ENCODE results near the gene COL11A2. TPM values are rescaled to one million over a fixed set of nuclear protein-coding genes. Genes with fewer than 3 reads are reported as not detected.

Gene COL11A2
- total and polyA plus RNA-seq, 2 donors, result 0.30 to 1.3 TPM

DNA sequence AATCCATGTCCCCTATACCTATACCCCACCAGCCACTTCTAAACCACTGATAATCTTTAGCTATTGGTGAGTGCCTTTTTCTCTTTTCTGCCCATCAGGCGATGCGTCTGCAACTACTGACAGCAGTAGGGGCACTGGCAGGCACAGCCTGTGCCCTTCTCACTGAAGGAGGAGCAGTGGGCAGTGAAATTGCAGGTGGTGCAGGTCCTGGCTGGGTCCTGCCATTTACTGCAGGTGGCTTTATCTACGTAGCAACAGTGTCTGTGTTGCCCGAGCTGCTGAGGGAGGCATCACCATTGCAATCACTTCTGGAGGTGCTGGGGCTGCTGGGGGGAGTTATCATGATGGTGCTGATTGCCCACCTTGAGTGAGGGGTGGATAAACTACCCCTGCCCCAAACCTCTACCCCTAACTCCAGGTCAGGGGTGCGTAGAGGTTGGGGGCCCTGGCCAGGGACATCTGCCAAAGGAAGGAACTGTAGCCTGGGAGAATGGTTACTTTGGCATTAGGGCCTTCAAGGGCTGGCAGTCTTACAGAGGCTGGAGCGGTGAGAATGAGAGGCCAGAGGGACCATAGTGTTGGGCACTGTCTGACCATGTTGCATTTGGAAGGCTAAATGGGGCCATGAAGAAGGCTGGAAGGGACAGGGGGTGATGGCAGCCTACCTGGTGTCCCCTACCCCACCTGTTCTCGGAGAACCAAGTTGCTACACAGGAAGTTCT, 11.3 kb upstream of the COL11A2 start:
- Histone ChIP-seq H3K4me1 (ENCODE audit: insufficient read depth) (peaks cover 2% of the 10 kb centered on the region), H3K4me3 (ENCODE audit: low read depth, low read length) (no peak overlapping the region), H3K36me3 (ENCODE audit: insufficient read depth) (no peaks in the 10 kb centered on the region), H3K27ac (ENCODE audit: low read depth) (no peak overlapping the region)
- DNase-seq (ENCODE audit: extremely low spot score), result no peak
- 86% methylated on average over 7 of the region's 7 CpGs for WGBS

- H3K27ac ChIP-seq (ENCODE audit: low read depth), result no peak overlapping the region
- WGBS, result 89% methylated on average over 6 of the region's 6 CpGs
- no peak for DNase-seq (ENCODE audit: extremely low spot score)
- peaks cover 2% of the 10 kb centered on the region for H3K4me1 ChIP-seq (ENCODE audit: insufficient read depth)
- H3K36me3 ChIP-seq (ENCODE audit: insufficient read depth), result no peaks in the 10 kb centered on the region
- no peak overlapping the region for H3K4me3 ChIP-seq (ENCODE audit: low read depth, low read length)
These were observed 10.5 kb upstream of the COL11A2 start for GRCh38 chr6:33202799-33203198.

- peaks cover 2% of the 10 kb centered on the region for H3K4me1 ChIP-seq (ENCODE audit: insufficient read depth)
These were observed 9.7 kb upstream of the COL11A2 start for GRCh38 chr6:33201935-33202334.

GRCh38 chr6:33201147-33201545, 8.9 kb upstream of the COL11A2 start:
- no peak for DNase-seq (ENCODE audit: extremely low spot score)
- peaks cover 2% of the 10 kb centered on the region for H3K4me1 ChIP-seq (ENCODE audit: insufficient read depth)
- H3K36me3 ChIP-seq (ENCODE audit: insufficient read depth), result no peaks in the 10 kb centered on the region
- under 1% methylated on average over 14 of the region's 14 CpGs for WGBS
- peak overlapping the region; percentile 54 for H3K27ac ChIP-seq (ENCODE audit: low read depth)
- H3K4me3 ChIP-seq (ENCODE audit: low read depth, low read length), result peak overlapping the region; percentile 82

More at GRCh38 chr6:33201935-33202334, 9.7 kb upstream of the COL11A2 start:
- Histone ChIP-seq H3K27ac (ENCODE audit: low read depth) (no peak overlapping the region), H3K36me3 (ENCODE audit: insufficient read depth) (no peaks in the 10 kb centered on the region), H3K4me3 (ENCODE audit: low read depth, low read length) (no peak overlapping the region)
- DNase-seq (ENCODE audit: extremely low spot score), result no peak
- 80% methylated on average over 6 of the region's 6 CpGs for WGBS

DNA sequence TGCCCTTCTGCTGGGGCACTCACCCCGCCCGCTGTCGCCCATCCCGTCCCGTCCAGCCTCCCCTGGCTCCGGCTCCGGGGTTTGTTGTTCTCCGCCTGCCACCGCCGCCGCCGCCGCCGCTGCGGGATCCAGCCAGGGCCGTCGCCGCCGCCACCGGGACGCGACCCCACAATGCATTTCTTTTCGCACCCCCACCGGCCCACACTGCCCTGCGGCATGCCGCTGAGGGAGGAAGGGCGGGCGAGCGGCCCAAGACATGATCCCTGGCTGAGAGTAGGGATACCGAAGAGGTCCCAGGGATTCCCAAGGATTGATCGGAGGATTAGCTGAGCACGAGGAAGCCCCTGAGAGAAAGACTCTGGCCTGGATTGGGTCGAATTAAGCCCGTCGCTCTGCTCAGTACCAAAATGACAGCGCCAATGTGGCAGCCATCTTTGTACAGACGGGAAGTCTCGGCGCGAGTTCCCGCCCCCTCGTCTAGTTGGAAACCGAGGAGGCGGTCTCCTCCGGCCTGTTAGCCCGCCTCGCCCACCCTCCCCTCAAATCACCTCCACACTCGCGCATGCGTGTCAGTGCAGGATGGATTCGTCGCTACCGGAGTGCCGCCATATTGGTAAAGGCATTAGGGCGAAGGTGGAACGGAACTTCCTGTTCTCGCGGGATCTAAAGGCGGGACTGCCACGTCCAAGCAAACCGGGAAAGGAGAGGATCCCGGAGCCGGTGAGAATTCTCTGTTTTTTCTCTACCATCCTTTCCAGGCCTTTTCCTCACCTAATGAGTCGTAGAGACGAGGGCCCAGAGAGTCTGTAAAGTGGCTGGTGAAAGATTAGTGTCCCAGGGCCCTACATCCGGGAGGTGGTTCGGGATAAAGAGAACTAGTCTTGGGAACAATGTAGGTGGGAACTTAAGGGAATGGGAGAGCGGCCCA, 8.2 kb upstream of the COL11A2 start, which contains the start of the genes RXRB and SLC39A7:
TSS of gene RXRB (minus strand) at position 447 of the 928 bp plus-strand sequence. CDS start at position 258, 189 bp downstream.
TSS of gene SLC39A7 (plus strand) at position 649 of the 928 bp plus-strand sequence. CDS start 379 bp downstream, outside the sequence.
- Histone ChIP-seq H3K4me3 (ENCODE audit: low read depth, low read length) (peak within 1 kb of the TSS; percentile 82), H3K27ac (ENCODE audit: low read depth) (peak within 1 kb of the TSS; percentile 94), H3K36me3 (ENCODE audit: insufficient read depth) (no peaks in the 10 kb centered on the region), H3K4me1 (ENCODE audit: insufficient read depth) (peaks cover 2% of the 10 kb centered on the region)
- under 1% methylated on average over 68 of the region's 68 CpGs for WGBS
- DNase-seq (ENCODE audit: extremely low spot score), result peak; percentile 99

DNA sequence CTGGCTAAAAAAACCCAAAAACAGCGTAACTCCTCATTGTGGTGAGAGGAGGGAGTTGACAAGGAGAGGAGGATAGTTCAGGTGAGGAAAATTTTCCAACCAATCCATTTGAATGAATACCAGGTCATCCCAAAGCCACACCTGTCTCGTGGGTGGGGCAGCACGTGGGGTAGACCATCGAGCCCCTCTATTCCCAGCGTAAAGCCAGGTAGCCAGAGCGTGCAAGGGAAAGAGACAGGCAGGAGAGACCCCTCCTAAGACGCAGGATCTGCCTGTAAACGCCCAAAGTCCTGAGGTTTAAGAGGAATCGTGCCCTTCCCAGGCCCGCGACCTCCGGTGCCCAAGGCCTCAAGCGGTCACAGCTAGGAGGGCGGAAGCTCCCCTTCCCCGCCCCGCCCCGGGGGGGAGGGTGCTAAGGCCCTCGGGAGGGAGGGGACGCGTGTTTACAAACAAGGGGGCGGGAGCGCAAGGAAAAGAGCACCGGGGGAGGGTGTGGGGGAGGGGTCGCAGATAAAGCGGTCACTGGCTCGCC, 7.5 kb upstream of the COL11A2 start:
- Histone ChIP-seq H3K4me3 (ENCODE audit: low read depth, low read length) (peak overlapping the region; percentile 82), H3K27ac (ENCODE audit: low read depth) (peak overlapping the region; percentile 94), H3K36me3 (ENCODE audit: insufficient read depth) (no peaks in the 10 kb centered on the region), H3K4me1 (ENCODE audit: insufficient read depth) (peaks cover 2% of the 10 kb centered on the region)
- WGBS, result 3% methylated on average over 26 of the region's 26 CpGs
- no peak for DNase-seq (ENCODE audit: extremely low spot score)

DNA sequence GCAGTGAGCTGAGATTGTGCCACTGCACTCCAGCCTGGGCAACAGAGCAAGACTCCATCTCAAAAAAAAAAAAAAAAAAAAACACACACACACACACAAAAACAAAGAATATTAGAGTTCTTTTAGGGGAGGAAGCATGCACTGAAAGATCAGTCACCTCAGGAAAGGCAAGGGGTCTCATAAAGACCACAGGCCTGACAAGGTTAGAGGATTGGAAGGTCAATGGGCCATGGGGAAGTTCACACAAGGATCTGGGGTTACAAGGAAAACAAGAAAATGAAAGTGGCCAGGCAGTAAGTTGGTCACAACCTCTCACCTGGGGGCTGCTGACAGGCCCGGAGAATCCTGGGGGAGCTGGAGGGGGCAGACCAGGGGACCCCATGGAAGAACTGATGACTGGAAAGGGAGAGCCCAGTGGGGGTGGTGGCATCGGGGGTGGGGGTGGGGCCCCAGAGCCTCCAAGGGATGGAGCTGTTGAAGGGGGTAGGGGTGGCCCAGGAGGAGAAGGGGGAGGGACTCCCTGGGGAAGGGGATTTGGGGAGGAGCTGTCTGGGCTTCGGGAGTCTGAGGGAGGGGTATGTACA, 6.7 kb upstream of the COL11A2 start:
- no peak overlapping the region for H3K4me3 ChIP-seq (ENCODE audit: low read depth, low read length)
- WGBS, result 44% methylated on average over 3 of the region's 3 CpGs
- H3K27ac ChIP-seq (ENCODE audit: low read depth), result no peak overlapping the region
- DNase-seq (ENCODE audit: extremely low spot score), result no peak
- peaks cover 2% of the 10 kb centered on the region for H3K4me1 ChIP-seq (ENCODE audit: insufficient read depth)
- no peaks in the 10 kb centered on the region for H3K36me3 ChIP-seq (ENCODE audit: insufficient read depth)

DNA sequence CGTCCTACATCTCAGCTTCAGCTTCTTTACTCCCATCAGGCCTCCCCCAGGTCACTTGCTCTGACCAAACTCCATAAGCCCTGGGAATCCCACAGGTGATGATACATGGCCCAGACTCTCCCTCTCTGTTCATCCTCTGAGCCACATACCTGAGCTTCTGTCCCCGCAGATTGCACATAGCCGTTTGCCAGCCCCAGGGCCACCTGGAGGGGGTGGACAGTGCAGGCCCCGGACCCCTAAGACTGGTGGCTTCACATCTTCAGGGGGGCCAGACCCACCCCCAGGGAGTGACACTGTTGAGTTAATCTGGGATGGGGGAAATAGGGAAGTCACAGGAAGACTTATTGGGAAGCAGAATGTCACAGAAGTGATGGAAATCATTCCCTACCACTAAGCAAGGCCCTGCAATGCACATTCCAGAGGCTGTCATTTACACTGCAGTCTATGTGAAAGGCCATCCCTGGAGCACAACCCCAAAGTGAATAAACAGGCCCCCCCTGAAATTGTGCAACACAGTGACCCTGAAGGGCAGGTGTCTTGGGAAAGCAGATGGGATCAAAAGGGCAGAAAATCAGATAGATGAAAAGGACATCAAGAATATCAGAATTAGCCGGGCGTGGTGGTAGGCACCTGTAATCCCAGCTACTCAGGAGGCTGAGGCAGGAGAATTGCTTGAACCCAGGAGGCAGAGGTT, 6.0 kb upstream of the COL11A2 start:
- DNase-seq (ENCODE audit: extremely low spot score), result no peak
- peaks cover 2% of the 10 kb centered on the region for H3K4me1 ChIP-seq (ENCODE audit: insufficient read depth)
- no peak overlapping the region for H3K27ac ChIP-seq (ENCODE audit: low read depth)
- H3K36me3 ChIP-seq (ENCODE audit: insufficient read depth), result no peaks in the 10 kb centered on the region
- WGBS, result 85% methylated on average over 6 of the region's 6 CpGs
- no peak overlapping the region for H3K4me3 ChIP-seq (ENCODE audit: low read depth, low read length)

GRCh38 chr6:33197431-33198048, 5.3 kb upstream of the COL11A2 start:
- no peaks in the 10 kb centered on the region for H3K36me3 ChIP-seq (ENCODE audit: insufficient read depth)
- H3K4me3 ChIP-seq (ENCODE audit: low read depth, low read length), result no peak overlapping the region
- WGBS, result 40% methylated on average over 12 of the region's 12 CpGs
- DNase-seq (ENCODE audit: extremely low spot score), result no peak
- no peak overlapping the region for H3K27ac ChIP-seq (ENCODE audit: low read depth)
- peaks cover 2% of the 10 kb centered on the region for H3K4me1 ChIP-seq (ENCODE audit: insufficient read depth)

GRCh38 chr6:33195304-33196165, 3.3 kb upstream of the COL11A2 start:
- Histone ChIP-seq H3K36me3 (ENCODE audit: insufficient read depth) (no peaks in the 10 kb centered on the region), H3K4me1 (ENCODE audit: insufficient read depth) (no peaks in the 10 kb centered on the region), H3K27ac (ENCODE audit: low read depth) (no peak overlapping the region), H3K4me3 (ENCODE audit: low read depth, low read length) (no peak overlapping the region)
- DNase-seq (ENCODE audit: extremely low spot score), result no peak
- WGBS, result 77% methylated on average over 15 of the region's 15 CpGs

DNA sequence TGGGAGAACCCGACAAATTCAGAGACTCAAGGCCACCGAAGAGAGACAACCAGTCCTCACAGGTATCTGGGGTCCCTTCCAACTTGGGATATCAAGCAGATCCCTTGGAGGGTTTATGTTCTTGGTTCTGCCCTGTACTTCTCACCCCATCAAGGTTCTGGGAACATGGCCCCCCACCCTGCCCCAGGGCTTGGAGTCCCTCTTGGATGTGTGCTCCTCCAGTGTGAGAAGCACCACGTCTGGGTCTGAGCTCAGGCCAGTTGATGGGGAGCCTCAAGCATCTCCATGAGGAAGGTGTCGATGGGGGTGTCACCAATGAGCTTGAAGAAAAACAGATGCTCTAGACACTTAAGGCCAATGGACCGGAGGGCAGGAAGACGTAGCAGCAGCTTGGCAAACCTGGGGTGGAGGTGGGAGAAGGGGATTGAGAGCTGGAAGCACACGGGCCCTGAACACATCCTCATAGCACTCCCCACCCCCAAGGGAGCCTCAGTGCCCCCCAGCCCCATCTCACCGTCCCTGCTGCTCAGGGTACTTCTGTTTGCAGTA, 2.2 kb upstream of the COL11A2 start:
- 51% methylated on average over 8 of the region's 8 CpGs for WGBS
- Histone ChIP-seq H3K36me3 (ENCODE audit: insufficient read depth) (no peaks in the 10 kb centered on the region), H3K4me1 (ENCODE audit: insufficient read depth) (no peaks in the 10 kb centered on the region), H3K27ac (ENCODE audit: low read depth) (no peak overlapping the region), H3K4me3 (ENCODE audit: low read depth, low read length) (no peak overlapping the region)
- no peak for DNase-seq (ENCODE audit: extremely low spot score)

DNA sequence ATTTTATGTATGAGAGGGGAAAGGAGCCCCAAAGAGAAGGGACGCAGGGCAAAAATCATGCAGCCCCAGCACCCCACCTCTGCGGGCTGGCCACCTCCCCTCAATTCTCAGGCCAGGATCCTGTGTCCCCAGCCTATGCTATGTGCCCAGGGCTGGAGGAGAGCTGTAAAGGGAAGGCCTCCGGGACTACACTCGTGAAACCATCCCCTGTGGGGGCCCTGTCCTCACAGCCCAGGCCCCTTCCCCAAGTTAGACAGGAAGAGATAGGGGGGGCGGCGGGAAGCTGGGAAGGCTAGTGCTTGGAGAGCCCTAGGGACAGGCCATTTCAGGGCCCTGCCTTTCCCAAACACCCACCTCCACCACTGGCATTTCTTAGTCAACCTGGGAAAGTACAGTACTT, 1.4 kb upstream of the COL11A2 start:
- Histone ChIP-seq H3K4me1 (ENCODE audit: insufficient read depth) (no peaks in the 10 kb centered on the region), H3K36me3 (ENCODE audit: insufficient read depth) (no peaks in the 10 kb centered on the region), H3K4me3 (ENCODE audit: low read depth, low read length) (no peak overlapping the region), H3K27ac (ENCODE audit: low read depth) (no peak overlapping the region)
- DNase-seq (ENCODE audit: extremely low spot score), result no peak
- WGBS, result 60% methylated on average over 6 of the region's 6 CpGs
